Activated CD8-positive, alpha-beta memory T cell treated with anti-CD3 and anti-CD28 coated beads, Interleukin-2, amount 50 U/mL, for 1 hour (primary cell): ENCODE results near the gene TM9SF4.

Experiments
- DNase-seq: peaks from one replicate; pipeline ENCODE4 v3.0.0-alpha.2; 2020; ENCODE audit errors: extremely low read depth

Gene TM9SF4

GRCh38 chr20:32206760-32207625 lies 97.5 kb downstream of the TM9SF4 start:
- DNase-seq, result no peak

- peak; percentile 42 for DNase-seq
These were observed 98.3 kb downstream of the TM9SF4 start, which contains the start of the genes PLAGL2 and POFUT1 for GRCh38 chr20:32207626-32208498. TSS of gene PLAGL2 (minus strand) at chr20:32207743. CDS start at chr20:32202178, 5,565 bp downstream. TSS of gene POFUT1 (plus strand) at chr20:32207880. CDS start at chr20:32207942, 62 bp downstream.

GRCh38 chr20:32208499-32209154 lies 99.1 kb downstream of the TM9SF4 start:
- no peak for DNase-seq

GRCh38 chr20:32209850-32210605 lies 100.5 kb downstream of the TM9SF4 start:
- DNase-seq, result no peak

DNA sequence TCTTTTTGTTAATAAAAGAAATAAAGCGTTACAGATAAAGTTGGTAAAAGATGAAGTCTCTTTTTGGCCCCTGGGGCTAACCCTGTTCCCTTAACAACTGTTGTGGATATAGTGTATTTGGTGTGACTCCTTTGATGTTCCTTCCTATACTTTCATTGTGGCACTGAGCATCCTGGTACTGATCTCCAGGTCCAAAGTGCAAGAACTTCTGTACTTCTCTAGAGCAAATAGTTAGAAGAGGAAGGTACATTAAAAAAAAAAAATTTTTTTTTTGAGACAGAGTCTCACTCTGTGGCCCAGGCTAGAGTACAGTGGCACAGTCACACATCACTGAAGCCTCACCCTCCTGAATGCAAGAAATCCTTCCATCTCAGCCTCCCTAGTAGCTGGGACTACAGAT lies 104.4 kb downstream of the TM9SF4 start:
- no peak for DNase-seq

- no peak for DNase-seq
These were observed 105.6 kb downstream of the TM9SF4 start for GRCh38 chr20:32215147-32215546.

GRCh38 chr20:32215729-32216128 lies 106.2 kb downstream of the TM9SF4 start:
- DNase-seq, result no peak

DNA sequence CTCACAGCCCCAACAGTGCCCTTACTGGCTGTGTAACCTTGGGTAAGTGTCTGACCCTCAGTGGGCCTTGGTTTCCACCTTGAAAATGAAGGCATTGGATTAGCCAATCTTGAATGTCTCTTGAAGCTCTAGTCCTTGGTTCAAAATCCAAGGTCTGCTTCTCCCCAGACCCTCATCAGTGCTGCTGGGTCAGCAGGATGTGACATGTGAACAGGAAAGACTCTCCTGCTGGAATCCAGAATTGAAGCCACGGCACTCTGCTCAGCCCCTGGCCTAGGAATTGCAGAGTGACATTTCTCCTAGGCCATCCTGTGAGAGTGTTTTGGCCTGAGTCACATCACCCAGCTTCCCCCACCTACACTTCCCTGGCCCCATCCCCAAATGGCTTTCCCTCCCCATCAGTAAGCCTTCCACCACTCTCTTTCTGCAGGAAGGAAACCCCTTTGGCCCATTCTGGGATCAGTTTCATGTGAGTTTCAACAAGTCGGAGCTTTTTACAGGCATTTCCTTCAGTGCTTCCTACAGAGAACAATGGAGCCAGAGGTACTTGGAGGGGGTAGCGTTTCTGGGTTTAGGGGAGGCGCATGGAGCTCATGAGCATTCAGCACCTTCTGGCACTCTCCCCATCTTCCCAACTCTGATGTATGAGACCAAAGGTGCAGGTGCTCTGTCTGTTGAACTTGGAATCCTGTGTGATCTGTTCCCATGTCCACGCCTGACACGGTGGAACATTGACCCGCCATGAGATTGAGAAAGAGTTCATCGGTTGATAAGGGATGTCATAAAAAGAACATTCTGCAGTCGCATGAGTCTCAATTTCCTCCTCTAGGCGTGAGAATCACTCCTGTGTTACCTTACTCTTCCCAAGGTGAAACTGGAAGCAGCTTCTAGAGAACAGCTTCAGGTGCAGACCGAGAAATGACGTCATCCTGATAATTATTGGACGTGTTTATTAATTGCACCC lies 106.9 kb downstream of the TM9SF4 start:
- no peak for DNase-seq
